Nephron (organoid): Measurements from ENCODE around the gene ZMIZ1.

Experiments
- H3K27ac Mint-ChIP-seq, 3 experiments: 2 replicates each; pipeline ENCODE4 v1.8.0; 2020; ENCODE audit warnings: mixed read lengths in 3 of 3, mild to moderate bottlenecking in 2 of 3, moderate library complexity in 1 of 3
- H3K27me3 Mint-ChIP-seq: 2 replicates; pipeline ENCODE4 v1.8.0; 2021; ENCODE audit warnings: low read depth, mild to moderate bottlenecking, moderate library complexity, mixed read lengths
- H3K36me3 Mint-ChIP-seq: 2 replicates; pipeline ENCODE4 v1.8.0; 2020; ENCODE audit warnings: low read depth, mixed read lengths
- H3K4me1 Mint-ChIP-seq: 2 replicates; pipeline ENCODE4 v1.8.0; 2020; ENCODE audit warnings: mixed read lengths
- H3K4me3 Mint-ChIP-seq, 3 experiments: 2 replicates each; pipeline ENCODE4 v1.8.0; 2020; ENCODE audit warnings: mild to moderate bottlenecking in 3 of 3, mixed read lengths in 3 of 3, moderate library complexity in 2 of 3
- H3K9me3 Mint-ChIP-seq: 2 replicates; pipeline ENCODE4 v1.8.0; 2020; ENCODE audit warnings: mixed read lengths
- CTCF ChIP-seq, 3 experiments: fragments of 200-600 bp; sonication (generic); IDR thresholded peaks; one replicate each; pipeline ENCODE4 v1.5.0; 2021; ENCODE audit warnings: antibody characterized with exemption in 3 of 3; ENCODE audit not compliant: unreplicated experiment in 3 of 3

Gene ZMIZ1

GRCh38 chr10:79053081-79053434 is 15.7 kb upstream of the ZMIZ1 start:
- H3K36me3 Mint-ChIP-seq = no peaks in the 10 kb centered on the region

GRCh38 chr10:79053481-79054202 is 15.1 kb upstream of the ZMIZ1 start:
- Mint-ChIP-seq H3K9me3 (no peaks in the 10 kb centered on the region), H3K27me3 (peaks cover 20% of the 10 kb centered on the region), H3K36me3 (no peaks in the 10 kb centered on the region), H3K4me3 (no peak overlapping the region), H3K27ac (no peak overlapping the region), H3K4me1 (peaks cover 16% of the 10 kb centered on the region)
- no peak for TF ChIP-seq CTCF (IDR thresholded peaks at IDR 0.05; ENCODE audit: unreplicated experiment in 3 of 3)

More at GRCh38 chr10:79053081-79053434, 15.7 kb upstream of the ZMIZ1 start:
- Mint-ChIP-seq H3K4me1 (peaks cover 16% of the 10 kb centered on the region), H3K27ac (no peak overlapping the region), H3K27me3 (peaks cover 20% of the 10 kb centered on the region), H3K9me3 (no peaks in the 10 kb centered on the region), H3K4me3 (no peak overlapping the region)
- TF ChIP-seq CTCF (IDR thresholded peaks at IDR 0.05; ENCODE audit: unreplicated experiment in 3 of 3) = no peak

- Mint-ChIP-seq H3K27ac (no peak overlapping the region), H3K4me1 (peaks cover 16% of the 10 kb centered on the region), H3K36me3 (no peaks in the 10 kb centered on the region), H3K9me3 (no peaks in the 10 kb centered on the region), H3K27me3 (peaks cover 25% of the 10 kb centered on the region), H3K4me3 (no peak overlapping the region)
- no peak for TF ChIP-seq CTCF (IDR thresholded peaks at IDR 0.05; ENCODE audit: unreplicated experiment in 3 of 3)
These were observed 14.3 kb upstream of the ZMIZ1 start for GRCh38 chr10:79054203-79055099.

GRCh38 chr10:79055100-79055782 is 13.5 kb upstream of the ZMIZ1 start:
- peaks cover 21% of the 10 kb centered on the region for H3K4me1 Mint-ChIP-seq
- H3K27me3 Mint-ChIP-seq = peaks cover 25% of the 10 kb centered on the region
- no peaks in the 10 kb centered on the region for H3K9me3 Mint-ChIP-seq
- TF ChIP-seq CTCF (IDR thresholded peaks at IDR 0.05; ENCODE audit: unreplicated experiment in 3 of 3) = no peak
- no peak overlapping the region for H3K27ac Mint-ChIP-seq
- no peaks in the 10 kb centered on the region for H3K36me3 Mint-ChIP-seq
- H3K4me3 Mint-ChIP-seq = no peak overlapping the region

GRCh38 chr10:79055892-79056291 is 12.9 kb upstream of the ZMIZ1 start:
- H3K4me3 Mint-ChIP-seq = no peak overlapping the region
- no peaks in the 10 kb centered on the region for H3K9me3 Mint-ChIP-seq
- peaks cover 24% of the 10 kb centered on the region for H3K4me1 Mint-ChIP-seq
- no peak for TF ChIP-seq CTCF (IDR thresholded peaks at IDR 0.05; ENCODE audit: unreplicated experiment in 3 of 3)
- H3K36me3 Mint-ChIP-seq = no peaks in the 10 kb centered on the region
- no peak overlapping the region for H3K27ac Mint-ChIP-seq
- H3K27me3 Mint-ChIP-seq = peaks cover 27% of the 10 kb centered on the region
